Loucy (cell line): ENCODE results near the gene ZNF142.

Experiments used
- H2AFZ ChIP-seq: fragments of 200-600 bp; sonication (generic); 2 replicates; pipeline ENCODE4 v1.6.0; 2016; ENCODE audit warnings: antibody characterized with exemption, mild to moderate bottlenecking, low read length, moderate library complexity
- H3F3A ChIP-seq: fragments of 200-600 bp; 2 replicates; pipeline ENCODE4 v1.6.0; 2016; ENCODE audit warnings: antibody characterized with exemption, low read depth, mild to moderate bottlenecking
- H3K27me3 ChIP-seq: fragments of 200-600 bp; sonication (generic); 2 replicates; pipeline ENCODE4 v1.6.1; 2014; ENCODE audit warnings: low read length, mild to moderate bottlenecking; ENCODE audit not compliant: insufficient read depth, poor library complexity, severe bottlenecking
- H3K36me3 ChIP-seq: fragments of 200-600 bp; sonication (generic); 2 replicates; pipeline ENCODE4 v1.6.1; 2016; ENCODE audit warnings: low read length; ENCODE audit not compliant: insufficient read depth
- H3K4me1 ChIP-seq: fragments of 200-600 bp; sonication (generic); 2 replicates; pipeline ENCODE4 v1.5.1; 2014; ENCODE audit warnings: low read length, mild to moderate bottlenecking; ENCODE audit not compliant: insufficient read depth, poor library complexity, severe bottlenecking
- H3K4me2 ChIP-seq: fragments of 200-600 bp; sonication (generic); 2 replicates; pipeline ENCODE4 v1.6.0; 2014; ENCODE audit warnings: antibody characterized with exemption, low read length, low read depth, mild to moderate bottlenecking; ENCODE audit not compliant: poor library complexity, severe bottlenecking
- H3K4me3 ChIP-seq: fragments of 200-600 bp; sonication (generic); 2 replicates; pipeline ENCODE4 v1.5.1; 2014; ENCODE audit warnings: low read length, mild to moderate bottlenecking, mixed read lengths; ENCODE audit not compliant: poor library complexity, severe bottlenecking
- H3K79me2 ChIP-seq: fragments of 200-600 bp; sonication (generic); 2 replicates; pipeline ENCODE4 v1.6.1; 2014; ENCODE audit warnings: low read length; ENCODE audit not compliant: insufficient read depth
- H3K9ac ChIP-seq: fragments of 200-600 bp; sonication (generic); 2 replicates; pipeline ENCODE4 v1.6.0; 2014; ENCODE audit warnings: mild to moderate bottlenecking, low read depth, low read length, moderate library complexity; ENCODE audit not compliant: poor library complexity, severe bottlenecking
- H3K9me2 ChIP-seq: fragments of 200-600 bp; sonication (generic); replicated peaks from 2 replicates; pipeline ENCODE4 v1.6.1; 2016; ENCODE audit warnings: low read depth, low read length, mixed read lengths
- H3K9me3 ChIP-seq: fragments of 200-600 bp; sonication (generic); 2 replicates; pipeline ENCODE4 v1.6.1; 2014; ENCODE audit warnings: mild to moderate bottlenecking, antibody characterized with exemption, low read length, low read depth; ENCODE audit not compliant: insufficient read depth
- H4K20me1 ChIP-seq: fragments of 200-600 bp; sonication (generic); 2 replicates; pipeline ENCODE4 v1.6.0; 2014; ENCODE audit warnings: antibody characterized with exemption, low read length, mild to moderate bottlenecking; ENCODE audit not compliant: insufficient read depth, poor library complexity, severe bottlenecking
- EZH2phosphoT487 ChIP-seq: fragments of 200-600 bp; IDR thresholded peaks from 2 replicates; pipeline ENCODE4 v1.6.1; 2018; ENCODE audit warnings: antibody characterized with exemption, mild to moderate bottlenecking, moderate library complexity, borderline replicate concordance
- TF ChIP-seq, protein P1 (sequence below): fragments of 200-600 bp; sonication (generic); conservative IDR thresholded peaks from 2 replicates; pipeline ENCODE4 v1.5.1; 2014; ENCODE audit warnings: mild to moderate bottlenecking, antibody characterized with exemption, low read length

Gene ZNF142

DNA sequence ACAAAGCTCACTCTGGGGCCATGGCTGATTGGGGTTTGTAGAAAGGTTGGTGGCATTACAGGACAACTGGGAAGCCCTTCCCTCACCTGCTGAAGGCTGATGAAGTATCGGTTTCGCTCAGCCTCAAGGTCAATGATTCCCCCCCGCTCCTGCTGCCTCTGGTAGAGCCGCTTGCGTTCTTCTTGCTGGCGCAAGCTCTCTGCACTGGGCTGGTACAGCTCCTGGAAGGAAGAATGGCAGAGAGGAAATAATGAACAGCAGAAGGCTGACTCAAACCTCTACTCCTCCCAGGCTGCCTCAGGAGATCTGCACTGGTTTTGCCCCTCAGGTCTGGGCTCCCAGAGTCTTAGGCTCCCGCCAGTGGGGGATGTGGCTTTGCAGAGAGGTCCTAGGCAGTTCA lies 5.2 kb upstream of the ZNF142 start:
- Histone ChIP-seq H3K9ac (no peak overlapping the region), H3K36me3 (peaks cover 42% of the 10 kb centered on the region; the same call in 1 of the 2 replicates), H4K20me1 (no peaks in the 10 kb centered on the region), H3K9me2 (no peaks in the 10 kb centered on the region), H3K4me2 (no peak overlapping the region), H3K4me1 (peaks cover 10% of the 10 kb centered on the region), H3K27me3 (no peaks in the 10 kb centered on the region), H3K4me3 (no peak overlapping the region), H3F3A (no peaks in the 10 kb centered on the region), H3K79me2 (peaks cover 8% of the 10 kb centered on the region; the same call in 1 of the 2 replicates), H3K9me3 (no peaks in the 10 kb centered on the region), H2AFZ (no peak overlapping the region)
- TF ChIP-seq, protein P1, sequence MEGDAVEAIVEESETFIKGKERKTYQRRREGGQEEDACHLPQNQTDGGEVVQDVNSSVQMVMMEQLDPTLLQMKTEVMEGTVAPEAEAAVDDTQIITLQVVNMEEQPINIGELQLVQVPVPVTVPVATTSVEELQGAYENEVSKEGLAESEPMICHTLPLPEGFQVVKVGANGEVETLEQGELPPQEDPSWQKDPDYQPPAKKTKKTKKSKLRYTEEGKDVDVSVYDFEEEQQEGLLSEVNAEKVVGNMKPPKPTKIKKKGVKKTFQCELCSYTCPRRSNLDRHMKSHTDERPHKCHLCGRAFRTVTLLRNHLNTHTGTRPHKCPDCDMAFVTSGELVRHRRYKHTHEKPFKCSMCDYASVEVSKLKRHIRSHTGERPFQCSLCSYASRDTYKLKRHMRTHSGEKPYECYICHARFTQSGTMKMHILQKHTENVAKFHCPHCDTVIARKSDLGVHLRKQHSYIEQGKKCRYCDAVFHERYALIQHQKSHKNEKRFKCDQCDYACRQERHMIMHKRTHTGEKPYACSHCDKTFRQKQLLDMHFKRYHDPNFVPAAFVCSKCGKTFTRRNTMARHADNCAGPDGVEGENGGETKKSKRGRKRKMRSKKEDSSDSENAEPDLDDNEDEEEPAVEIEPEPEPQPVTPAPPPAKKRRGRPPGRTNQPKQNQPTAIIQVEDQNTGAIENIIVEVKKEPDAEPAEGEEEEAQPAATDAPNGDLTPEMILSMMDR = no peak
- no peak for TF ChIP-seq EZH2phosphoT487

DNA sequence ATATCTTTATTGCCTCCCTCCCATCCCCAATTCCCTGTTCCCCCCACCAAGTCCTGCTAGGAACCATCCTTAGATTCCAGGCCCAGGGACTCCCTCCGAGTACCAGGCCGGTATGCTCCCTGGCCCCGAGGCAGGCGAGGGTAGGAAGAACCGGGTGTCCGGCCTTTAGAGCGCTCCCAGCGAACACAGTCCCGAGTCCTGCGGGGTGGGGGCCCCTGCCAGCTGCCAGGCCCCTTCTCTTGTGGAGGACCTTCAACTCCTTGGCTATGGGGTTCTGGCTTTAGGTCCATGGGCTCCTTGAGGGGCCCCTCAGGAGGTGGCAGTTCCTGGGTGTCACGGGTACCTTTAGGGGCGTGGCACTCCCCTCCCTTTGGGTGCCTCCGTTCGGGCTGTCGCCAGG lies 4.5 kb upstream of the ZNF142 start:
- Histone ChIP-seq H3F3A (no peaks in the 10 kb centered on the region), H3K79me2 (peaks cover 11% of the 10 kb centered on the region), H4K20me1 (no peaks in the 10 kb centered on the region)

DNA sequence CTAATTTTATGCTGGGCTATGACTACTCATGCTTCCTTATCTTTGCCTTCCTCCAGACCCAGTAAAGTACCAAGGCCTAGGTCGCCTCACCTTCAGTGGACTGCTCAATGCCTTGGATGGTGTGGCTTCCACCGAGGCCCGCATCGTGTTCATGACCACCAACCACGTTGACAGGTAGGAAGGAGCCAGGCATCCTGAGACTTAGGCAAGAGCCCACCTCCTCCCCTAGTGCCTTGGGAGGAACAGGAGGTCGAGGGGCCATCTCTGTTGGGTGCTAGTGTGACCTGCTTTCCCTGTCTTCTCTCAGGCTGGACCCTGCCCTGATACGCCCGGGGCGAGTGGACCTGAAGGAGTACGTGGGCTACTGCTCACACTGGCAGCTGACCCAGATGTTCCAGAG lies 3.4 kb upstream of the ZNF142 start:
- H3F3A ChIP-seq = no peaks in the 10 kb centered on the region
- H3K27me3 ChIP-seq = no peaks in the 10 kb centered on the region
- TF ChIP-seq EZH2phosphoT487 = no peak
- TF ChIP-seq, protein P1 = no peak
- H3K9me3 ChIP-seq = no peaks in the 10 kb centered on the region
- peaks cover 40% of the 10 kb centered on the region; the same call in 1 of the 2 replicates for H3K36me3 ChIP-seq
- H4K20me1 ChIP-seq = no peaks in the 10 kb centered on the region
- peaks cover 14% of the 10 kb centered on the region for H3K4me1 ChIP-seq
- H3K4me3 ChIP-seq = no peak overlapping the region
- H3K4me2 ChIP-seq = no peak overlapping the region
- H2AFZ ChIP-seq = no peak overlapping the region
- peaks cover 22% of the 10 kb centered on the region for H3K79me2 ChIP-seq
- H3K9me2 ChIP-seq = no peaks in the 10 kb centered on the region
- H3K9ac ChIP-seq = no peak overlapping the region

More for the DNA sequence above, 4.5 kb upstream of the ZNF142 start:
- Histone ChIP-seq H3K27me3 (no peaks in the 10 kb centered on the region), H3K9me2 (no peaks in the 10 kb centered on the region), H3K4me2 (no peak overlapping the region), H3K9me3 (no peaks in the 10 kb centered on the region), H3K4me3 (no peak overlapping the region), H3K4me1 (peaks cover 8% of the 10 kb centered on the region), H3K36me3 (peaks cover 42% of the 10 kb centered on the region; the same call in 1 of the 2 replicates), H2AFZ (no peak overlapping the region), H3K9ac (no peak overlapping the region)
- TF ChIP-seq EZH2phosphoT487 = no peak
- TF ChIP-seq, protein P1 = no peak
